NCI-H82 treated with DMSO at 0.1 percent for 48 hours (cell line): ENCODE data around the gene TMA7.
"Not testable (repeated sequence)": the region's sequence is repeated elsewhere in the genome, so short reads cannot be mapped to it uniquely, and the experiment has no call there.

Experiments
- DNase-seq: peaks from one replicate; lab custom pipeline; 2025; ENCODE audit not compliant: unreplicated experiment; lab: John Stamatoyannopoulos, UW

The TMA7 gene

GRCh38 chr3:48435223-48435595 is 4.8 kb upstream of the TMA7 start:
- DNase-seq = no peak

DNA sequence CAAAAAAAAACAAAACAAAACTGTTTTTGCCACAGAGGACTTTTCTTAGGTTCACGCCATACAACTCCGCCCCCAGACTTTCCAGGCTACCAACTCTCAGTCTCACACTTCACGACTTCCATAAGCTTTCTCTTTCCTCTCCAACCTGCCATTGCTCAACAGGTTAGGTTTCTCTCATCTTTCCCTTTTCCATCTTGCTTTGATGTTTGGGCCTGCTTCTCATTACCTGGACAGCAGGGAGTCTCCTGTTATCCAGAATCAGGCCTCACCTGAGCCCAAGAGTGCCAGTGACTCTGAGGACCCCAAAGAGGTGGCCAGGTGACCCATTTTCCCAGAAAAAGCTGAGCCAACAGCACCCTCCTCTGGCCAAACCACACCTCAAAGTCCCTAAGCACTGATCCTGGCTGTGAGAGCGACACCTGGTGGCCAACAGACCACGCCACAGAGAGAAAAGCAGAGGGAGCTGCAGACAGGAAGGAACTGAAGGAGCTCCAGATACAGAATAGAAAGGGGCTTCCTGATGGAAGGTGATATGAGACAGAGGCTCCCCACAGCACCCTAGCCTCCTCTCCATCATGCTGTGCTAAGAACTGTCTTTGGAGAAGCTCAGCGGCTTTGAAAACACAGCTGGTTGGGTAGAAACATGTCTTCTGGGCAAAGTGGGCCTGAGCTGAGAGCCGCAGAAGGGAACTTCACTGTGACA is 4.1 kb upstream of the TMA7 start:
- DNase-seq = peak; percentile 74

DNA sequence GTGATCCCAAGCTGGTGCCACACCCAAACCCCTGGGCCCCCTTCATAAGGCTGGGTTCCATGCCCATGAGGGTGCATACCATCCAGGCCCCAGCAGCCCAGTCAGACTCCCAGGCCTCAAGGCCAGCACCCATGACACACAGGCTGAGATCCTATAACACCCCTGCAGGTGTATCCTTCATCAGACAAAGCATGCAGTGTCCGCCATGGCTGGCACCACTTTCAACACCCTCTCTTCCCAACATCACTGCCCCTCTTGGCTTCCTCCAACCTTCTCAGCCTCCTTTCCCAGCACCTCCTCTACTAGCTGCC is 3.6 kb upstream of the TMA7 start:
- DNase-seq = no peak

DNA sequence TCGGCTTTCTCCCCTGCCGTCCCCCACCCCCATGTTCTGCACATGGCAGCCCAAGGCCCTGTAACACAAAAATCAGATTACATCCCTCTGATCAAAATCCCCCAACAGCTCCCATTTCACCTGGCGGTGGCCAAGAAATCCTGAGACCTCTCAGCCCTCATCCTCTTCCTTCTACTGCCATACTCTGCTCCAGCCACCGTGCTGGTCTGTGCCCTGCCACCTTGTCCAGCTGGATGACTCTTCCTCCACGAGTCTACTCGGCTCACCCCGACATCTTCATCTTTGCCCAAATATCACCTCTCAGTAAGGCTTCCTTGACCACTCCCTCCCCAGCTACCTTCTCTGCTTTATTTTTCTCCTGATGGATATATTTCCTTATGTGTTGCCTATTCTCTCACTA is 3.2 kb upstream of the TMA7 start:
- no peak for DNase-seq

DNA sequence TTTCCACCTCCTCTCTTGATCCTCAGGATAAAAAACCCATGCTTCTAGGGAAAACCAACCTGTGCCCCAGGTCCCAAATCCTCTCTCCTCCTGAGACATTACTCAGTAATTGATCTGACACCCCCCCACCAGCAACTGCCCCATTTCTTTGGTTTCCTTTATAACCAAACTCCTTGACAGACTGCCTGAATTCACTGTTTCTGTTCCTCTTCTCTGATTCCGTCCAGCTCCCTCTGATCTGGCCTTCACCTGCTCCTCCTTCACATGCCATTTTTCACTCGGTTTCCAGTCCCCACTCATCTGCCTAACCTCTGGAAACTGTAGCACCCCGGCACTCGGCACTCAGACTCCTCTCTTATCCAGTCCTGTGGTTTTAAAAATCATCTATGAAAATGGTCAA is 2.2 kb upstream of the TMA7 start:
- DNase-seq = no peak

GRCh38 chr3:48440590-48440958 is 517 bp downstream of the TMA7 start:
- no peak for DNase-seq

DNA sequence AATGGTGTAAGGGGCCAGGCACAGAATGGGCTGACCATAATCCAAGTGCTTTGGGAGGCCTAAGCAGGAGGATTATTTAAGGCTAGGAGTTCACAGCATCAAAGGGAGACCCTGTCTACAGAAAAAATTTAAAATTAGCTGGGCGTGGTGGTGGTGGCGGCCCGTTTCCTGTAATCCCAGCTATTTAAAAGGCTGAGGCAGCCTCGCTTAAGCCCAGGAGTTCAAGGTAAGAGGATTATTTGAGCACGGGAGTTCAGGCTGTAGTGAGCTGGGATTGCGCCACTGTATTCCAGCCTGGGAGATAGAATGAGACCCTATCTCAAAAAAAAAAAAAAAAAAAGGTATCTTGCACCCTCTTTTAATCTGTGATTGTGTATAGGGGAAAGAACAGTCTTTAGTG is 1.9 kb downstream of the TMA7 start:
- peak; percentile 79 for DNase-seq

- no peak for DNase-seq
These were observed 5.3 kb downstream of the TMA7 start for GRCh38 chr3:48445277-48445882.

- DNase-seq = no peak
These were observed 6.0 kb downstream of the TMA7 start for GRCh38 chr3:48446043-48446424.

DNA sequence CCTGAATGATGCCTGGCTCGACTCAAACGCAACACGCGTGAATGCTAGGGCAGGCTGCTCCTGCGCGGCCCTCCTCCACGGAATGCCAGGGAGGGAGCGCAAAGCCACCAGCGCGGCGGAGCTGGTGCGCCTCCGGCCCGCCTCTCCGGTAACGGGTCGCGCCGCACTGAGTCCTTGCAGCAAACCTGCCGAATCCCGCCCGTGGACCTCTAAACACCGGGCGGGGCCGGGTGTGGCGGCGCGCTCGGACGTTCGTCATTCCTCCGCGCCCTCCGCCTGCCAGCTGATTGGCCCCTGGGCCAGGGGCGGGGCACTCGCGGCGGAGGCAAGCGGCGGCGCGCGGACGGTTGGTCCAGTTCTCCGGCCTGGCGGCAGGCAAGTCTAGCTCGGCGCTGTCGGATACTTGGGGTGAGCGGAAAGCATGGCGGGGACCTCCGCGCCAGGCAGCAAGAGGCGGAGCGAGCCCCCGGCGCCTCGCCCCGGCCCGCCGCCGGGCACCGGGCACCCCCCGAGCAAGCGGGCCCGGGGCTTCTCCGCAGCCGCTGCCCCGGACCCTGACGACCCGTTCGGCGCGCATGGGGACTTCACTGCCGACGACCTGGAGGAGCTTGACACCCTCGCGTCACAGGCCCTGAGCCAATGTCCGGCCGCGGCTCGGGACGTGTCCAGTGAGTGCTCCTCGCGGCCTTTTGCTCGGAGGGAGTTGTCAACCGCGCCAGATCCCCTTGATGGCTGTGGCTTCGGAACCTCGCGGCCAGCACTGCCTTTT is 6.6 kb downstream of the TMA7 start, which contains the start of gene ATRIP:
Gene ATRIP (plus strand): TSS at position 313 of the 769 bp plus-strand sequence. CDS start 109 bp downstream, at position 422.
- DNase-seq = peak; percentile 55

DNA sequence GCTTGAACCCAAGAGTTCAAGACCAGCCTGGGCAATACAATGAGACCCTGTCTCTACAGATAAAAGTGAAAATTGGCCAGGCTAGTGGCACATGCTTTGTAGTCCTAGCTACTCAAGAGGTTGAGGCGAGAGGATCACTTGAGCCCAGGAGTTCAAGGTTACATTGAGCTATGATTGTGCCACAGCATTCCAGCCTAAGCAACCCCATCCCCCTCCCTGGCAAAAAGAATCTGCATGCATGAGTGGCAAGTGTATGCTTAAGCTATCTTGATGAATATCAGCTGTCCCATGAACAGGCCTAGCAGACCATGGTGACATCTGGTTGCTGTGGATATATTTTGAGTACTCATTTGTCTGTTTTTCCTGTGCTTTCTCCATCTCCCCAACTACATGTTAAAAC is 11.2 kb downstream of the TMA7 start:
- no peak for DNase-seq

DNA sequence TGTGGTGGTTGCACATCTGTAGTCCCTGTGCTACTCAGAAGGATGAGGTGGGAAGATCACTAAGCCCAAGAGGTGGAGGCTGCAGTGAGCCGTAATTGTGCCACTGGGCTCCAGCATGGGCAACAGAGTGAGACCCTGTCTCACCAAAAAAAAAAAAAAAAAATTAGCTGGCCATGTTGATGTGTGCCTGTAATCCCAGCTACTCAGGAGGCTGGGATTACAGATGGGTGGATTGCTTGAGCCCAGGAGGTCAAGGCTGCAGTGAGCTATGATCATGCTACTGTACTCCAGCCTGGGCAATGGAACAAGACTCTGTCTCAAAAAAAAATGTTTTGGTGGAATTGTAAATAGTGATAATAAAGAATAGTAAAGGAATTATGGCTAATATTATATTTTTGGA is 16.4 kb downstream of the TMA7 start:
- DNase-seq = no peak

- DNase-seq = no peak
These were observed 19.3 kb downstream of the TMA7 start for GRCh38 chr3:48459331-48459730.

GRCh38 chr3:48459773-48460516 is 19.9 kb downstream of the TMA7 start:
- DNase-seq = no peak

GRCh38 chr3:48460517-48460902 is 20.5 kb downstream of the TMA7 start:
- DNase-seq = no peak

GRCh38 chr3:48461767-48462166 is 21.7 kb downstream of the TMA7 start:
- not testable (repeated sequence) for DNase-seq

DNA sequence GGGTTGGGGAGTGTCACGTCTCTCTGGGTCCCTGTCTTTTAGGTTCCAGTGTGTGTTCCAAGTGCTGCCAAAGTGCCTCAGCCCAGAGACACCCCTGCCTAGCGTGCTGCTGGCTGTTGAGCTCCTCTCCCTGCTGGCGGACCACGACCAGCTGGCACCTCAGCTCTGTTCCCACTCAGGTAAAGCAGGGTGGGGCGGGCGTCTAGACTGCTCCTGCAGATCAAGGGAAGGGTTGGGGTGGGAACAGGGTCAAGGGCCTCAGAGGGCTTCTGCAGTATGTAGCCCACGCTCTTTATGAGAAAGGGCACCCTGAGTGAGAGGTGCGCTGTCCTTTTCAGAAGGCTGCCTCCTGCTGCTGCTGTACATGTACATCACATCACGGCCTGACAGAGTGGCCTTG is 23.6 kb downstream of the TMA7 start:
- DNase-seq = no peak

- DNase-seq = no peak
These were observed 24.7 kb downstream of the TMA7 start for GRCh38 chr3:48464713-48465221.

DNA sequence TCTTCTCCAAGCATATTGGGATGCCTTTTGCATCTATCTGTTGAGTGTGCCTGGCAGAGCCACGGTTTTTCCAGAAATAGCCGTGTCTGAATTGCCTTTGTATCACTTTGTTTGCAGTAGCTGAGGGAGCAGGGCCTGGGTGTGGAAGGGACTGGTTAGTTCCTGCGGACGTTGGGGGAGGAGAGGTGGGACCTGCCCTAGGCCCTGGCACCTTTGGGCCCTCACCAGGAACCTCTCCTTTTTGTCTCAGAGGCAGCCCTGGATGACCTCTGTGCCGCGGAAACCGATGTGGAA is 25.1 kb downstream of the TMA7 start:
- DNase-seq = no peak

GRCh38 chr3:48465531-48466378 is 25.7 kb downstream of the TMA7 start:
- DNase-seq = peak; percentile 61
